Loucy (cell line): ENCODE data around the gene METTL5.
"Not testable (repeated sequence)": the region's sequence is repeated elsewhere in the genome, so short reads cannot be mapped to it uniquely, and the experiment has no call there.

Source experiments
- H2AFZ ChIP-seq: fragments of 200-600 bp; sonication (generic); 2 replicates; pipeline ENCODE4 v1.6.0; 2016; ENCODE audit warnings: antibody characterized with exemption, mild to moderate bottlenecking, low read length, moderate library complexity
- H3F3A ChIP-seq: fragments of 200-600 bp; 2 replicates; pipeline ENCODE4 v1.6.0; 2016; ENCODE audit warnings: antibody characterized with exemption, low read depth, mild to moderate bottlenecking
- H3K27me3 ChIP-seq: fragments of 200-600 bp; sonication (generic); 2 replicates; pipeline ENCODE4 v1.6.1; 2014; ENCODE audit warnings: low read length, mild to moderate bottlenecking; ENCODE audit not compliant: insufficient read depth, poor library complexity, severe bottlenecking
- H3K36me3 ChIP-seq: fragments of 200-600 bp; sonication (generic); 2 replicates; pipeline ENCODE4 v1.6.1; 2016; ENCODE audit warnings: low read length; ENCODE audit not compliant: insufficient read depth
- H3K4me1 ChIP-seq: fragments of 200-600 bp; sonication (generic); 2 replicates; pipeline ENCODE4 v1.5.1; 2014; ENCODE audit warnings: low read length, mild to moderate bottlenecking; ENCODE audit not compliant: insufficient read depth, poor library complexity, severe bottlenecking
- H3K4me2 ChIP-seq: fragments of 200-600 bp; sonication (generic); 2 replicates; pipeline ENCODE4 v1.6.0; 2014; ENCODE audit warnings: antibody characterized with exemption, low read length, low read depth, mild to moderate bottlenecking; ENCODE audit not compliant: poor library complexity, severe bottlenecking
- H3K4me3 ChIP-seq: fragments of 200-600 bp; sonication (generic); 2 replicates; pipeline ENCODE4 v1.5.1; 2014; ENCODE audit warnings: low read length, mild to moderate bottlenecking, mixed read lengths; ENCODE audit not compliant: poor library complexity, severe bottlenecking
- H3K79me2 ChIP-seq: fragments of 200-600 bp; sonication (generic); 2 replicates; pipeline ENCODE4 v1.6.1; 2014; ENCODE audit warnings: low read length; ENCODE audit not compliant: insufficient read depth
- H3K9ac ChIP-seq: fragments of 200-600 bp; sonication (generic); 2 replicates; pipeline ENCODE4 v1.6.0; 2014; ENCODE audit warnings: mild to moderate bottlenecking, low read depth, low read length, moderate library complexity; ENCODE audit not compliant: poor library complexity, severe bottlenecking
- H3K9me2 ChIP-seq: fragments of 200-600 bp; sonication (generic); replicated peaks from 2 replicates; pipeline ENCODE4 v1.6.1; 2016; ENCODE audit warnings: low read depth, low read length, mixed read lengths
- H3K9me3 ChIP-seq: fragments of 200-600 bp; sonication (generic); 2 replicates; pipeline ENCODE4 v1.6.1; 2014; ENCODE audit warnings: mild to moderate bottlenecking, antibody characterized with exemption, low read length, low read depth; ENCODE audit not compliant: insufficient read depth
- H4K20me1 ChIP-seq: fragments of 200-600 bp; sonication (generic); 2 replicates; pipeline ENCODE4 v1.6.0; 2014; ENCODE audit warnings: antibody characterized with exemption, low read length, mild to moderate bottlenecking; ENCODE audit not compliant: insufficient read depth, poor library complexity, severe bottlenecking
- EZH2phosphoT487 ChIP-seq: fragments of 200-600 bp; IDR thresholded peaks from 2 replicates; pipeline ENCODE4 v1.6.1; 2018; ENCODE audit warnings: antibody characterized with exemption, mild to moderate bottlenecking, moderate library complexity, borderline replicate concordance
- TF ChIP-seq, protein P1 (sequence below): fragments of 200-600 bp; sonication (generic); conservative IDR thresholded peaks from 2 replicates; pipeline ENCODE4 v1.5.1; 2014; ENCODE audit warnings: mild to moderate bottlenecking, antibody characterized with exemption, low read length

Gene METTL5

DNA sequence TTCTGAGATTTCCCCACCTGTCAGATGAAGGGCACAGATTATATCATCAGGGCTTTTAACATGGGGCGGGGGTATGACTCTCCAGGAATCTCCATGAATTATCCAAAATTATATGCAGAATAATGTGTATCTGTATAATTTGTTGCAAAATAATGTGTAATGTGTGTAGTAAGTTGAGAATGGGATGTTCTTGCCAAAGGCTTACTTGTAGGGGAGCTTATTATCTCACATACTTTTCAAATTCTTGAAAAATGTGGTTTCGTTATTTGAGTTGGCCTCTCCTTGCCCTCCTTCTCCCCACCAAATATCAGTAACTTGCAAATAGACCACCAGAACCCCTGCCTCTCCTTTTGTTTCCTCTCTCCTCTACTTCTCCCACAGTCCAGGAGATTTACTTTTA is 38.1 kb upstream of the METTL5 start:
- no peak overlapping the region for H3K4me2 ChIP-seq

DNA sequence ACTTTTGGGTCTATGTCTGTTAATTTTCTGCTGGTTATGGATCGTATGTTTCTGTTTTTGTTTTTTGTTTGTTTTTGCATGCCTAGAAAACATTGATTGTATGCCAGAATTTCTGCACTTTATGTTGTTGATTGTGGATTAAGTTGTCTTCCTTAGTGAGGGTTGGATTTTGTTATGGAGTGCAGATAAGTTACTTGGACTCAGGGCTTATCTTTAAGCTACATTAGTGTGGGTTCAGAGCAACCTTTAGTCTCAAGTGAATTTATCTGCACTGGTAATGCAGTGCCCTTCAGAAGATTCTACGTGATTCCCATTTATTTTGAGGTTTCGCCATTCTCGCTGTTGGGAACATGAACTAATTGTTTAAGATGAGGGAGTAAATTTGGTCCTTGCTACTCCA is 35.4 kb upstream of the METTL5 start:
- H3K36me3 ChIP-seq: no peaks in the 10 kb centered on the region
- no peak overlapping the region for H3K9ac ChIP-seq
- no peak overlapping the region for H2AFZ ChIP-seq
- no peaks in the 10 kb centered on the region for H4K20me1 ChIP-seq
- no peak overlapping the region for H3K4me3 ChIP-seq
- no peaks in the 10 kb centered on the region for H3K27me3 ChIP-seq
- H3K9me2 ChIP-seq: no peaks in the 10 kb centered on the region
- no peaks in the 10 kb centered on the region for H3F3A ChIP-seq
- H3K4me2 ChIP-seq: no peak overlapping the region
- H3K79me2 ChIP-seq: peaks cover 40% of the 10 kb centered on the region
- no peaks in the 10 kb centered on the region for H3K9me3 ChIP-seq
- H3K4me1 ChIP-seq: peaks cover 9% of the 10 kb centered on the region
- TF ChIP-seq EZH2phosphoT487: no peak
- TF ChIP-seq, protein P1, sequence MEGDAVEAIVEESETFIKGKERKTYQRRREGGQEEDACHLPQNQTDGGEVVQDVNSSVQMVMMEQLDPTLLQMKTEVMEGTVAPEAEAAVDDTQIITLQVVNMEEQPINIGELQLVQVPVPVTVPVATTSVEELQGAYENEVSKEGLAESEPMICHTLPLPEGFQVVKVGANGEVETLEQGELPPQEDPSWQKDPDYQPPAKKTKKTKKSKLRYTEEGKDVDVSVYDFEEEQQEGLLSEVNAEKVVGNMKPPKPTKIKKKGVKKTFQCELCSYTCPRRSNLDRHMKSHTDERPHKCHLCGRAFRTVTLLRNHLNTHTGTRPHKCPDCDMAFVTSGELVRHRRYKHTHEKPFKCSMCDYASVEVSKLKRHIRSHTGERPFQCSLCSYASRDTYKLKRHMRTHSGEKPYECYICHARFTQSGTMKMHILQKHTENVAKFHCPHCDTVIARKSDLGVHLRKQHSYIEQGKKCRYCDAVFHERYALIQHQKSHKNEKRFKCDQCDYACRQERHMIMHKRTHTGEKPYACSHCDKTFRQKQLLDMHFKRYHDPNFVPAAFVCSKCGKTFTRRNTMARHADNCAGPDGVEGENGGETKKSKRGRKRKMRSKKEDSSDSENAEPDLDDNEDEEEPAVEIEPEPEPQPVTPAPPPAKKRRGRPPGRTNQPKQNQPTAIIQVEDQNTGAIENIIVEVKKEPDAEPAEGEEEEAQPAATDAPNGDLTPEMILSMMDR: no peak

More for the DNA sequence above, 38.1 kb upstream of the METTL5 start:
- Histone ChIP-seq H3K4me3 (no peak overlapping the region), H4K20me1 (no peaks in the 10 kb centered on the region), H2AFZ (no peak overlapping the region), H3K9ac (no peak overlapping the region), H3K79me2 (peaks cover 49% of the 10 kb centered on the region), H3K36me3 (no peaks in the 10 kb centered on the region), H3K27me3 (no peaks in the 10 kb centered on the region), H3K9me2 (no peaks in the 10 kb centered on the region), H3F3A (no peaks in the 10 kb centered on the region), H3K4me1 (peaks cover 9% of the 10 kb centered on the region), H3K9me3 (no peaks in the 10 kb centered on the region)
- TF ChIP-seq, protein P1: no peak
- no peak for TF ChIP-seq EZH2phosphoT487

DNA sequence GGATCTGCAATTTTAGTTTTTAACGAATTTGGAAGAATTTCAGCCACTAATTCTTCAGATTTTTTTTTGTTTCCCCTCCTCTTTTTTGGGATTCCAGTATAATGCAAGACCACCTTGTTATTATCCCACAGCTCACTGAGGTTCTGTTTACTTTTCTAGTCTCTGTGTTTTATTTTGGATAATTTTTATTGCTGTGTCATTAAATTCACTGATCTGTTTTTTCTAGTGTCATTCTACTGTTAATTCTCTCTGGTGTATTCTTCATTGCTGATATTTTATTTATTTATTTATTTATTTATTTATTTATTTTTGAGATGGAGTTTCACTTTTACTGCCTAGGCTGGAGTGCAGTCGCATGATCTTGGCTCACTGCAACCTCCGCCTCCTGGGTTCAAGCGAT is 34.7 kb upstream of the METTL5 start:
- no peaks in the 10 kb centered on the region for H3K27me3 ChIP-seq
- no peak overlapping the region for H3K9ac ChIP-seq
- no peak overlapping the region for H3K4me3 ChIP-seq
- no peaks in the 10 kb centered on the region for H3K9me2 ChIP-seq
- no peaks in the 10 kb centered on the region for H3K36me3 ChIP-seq
- no peak overlapping the region for H2AFZ ChIP-seq
- peaks cover 9% of the 10 kb centered on the region for H3K4me1 ChIP-seq
- peaks cover 40% of the 10 kb centered on the region; the same call in 1 of the 2 replicates for H3K79me2 ChIP-seq
- no peak for TF ChIP-seq EZH2phosphoT487
- TF ChIP-seq, protein P1: no peak
- H3K4me2 ChIP-seq: no peak overlapping the region
- no peaks in the 10 kb centered on the region for H3K9me3 ChIP-seq
- no peaks in the 10 kb centered on the region for H4K20me1 ChIP-seq
- H3F3A ChIP-seq: no peaks in the 10 kb centered on the region

DNA sequence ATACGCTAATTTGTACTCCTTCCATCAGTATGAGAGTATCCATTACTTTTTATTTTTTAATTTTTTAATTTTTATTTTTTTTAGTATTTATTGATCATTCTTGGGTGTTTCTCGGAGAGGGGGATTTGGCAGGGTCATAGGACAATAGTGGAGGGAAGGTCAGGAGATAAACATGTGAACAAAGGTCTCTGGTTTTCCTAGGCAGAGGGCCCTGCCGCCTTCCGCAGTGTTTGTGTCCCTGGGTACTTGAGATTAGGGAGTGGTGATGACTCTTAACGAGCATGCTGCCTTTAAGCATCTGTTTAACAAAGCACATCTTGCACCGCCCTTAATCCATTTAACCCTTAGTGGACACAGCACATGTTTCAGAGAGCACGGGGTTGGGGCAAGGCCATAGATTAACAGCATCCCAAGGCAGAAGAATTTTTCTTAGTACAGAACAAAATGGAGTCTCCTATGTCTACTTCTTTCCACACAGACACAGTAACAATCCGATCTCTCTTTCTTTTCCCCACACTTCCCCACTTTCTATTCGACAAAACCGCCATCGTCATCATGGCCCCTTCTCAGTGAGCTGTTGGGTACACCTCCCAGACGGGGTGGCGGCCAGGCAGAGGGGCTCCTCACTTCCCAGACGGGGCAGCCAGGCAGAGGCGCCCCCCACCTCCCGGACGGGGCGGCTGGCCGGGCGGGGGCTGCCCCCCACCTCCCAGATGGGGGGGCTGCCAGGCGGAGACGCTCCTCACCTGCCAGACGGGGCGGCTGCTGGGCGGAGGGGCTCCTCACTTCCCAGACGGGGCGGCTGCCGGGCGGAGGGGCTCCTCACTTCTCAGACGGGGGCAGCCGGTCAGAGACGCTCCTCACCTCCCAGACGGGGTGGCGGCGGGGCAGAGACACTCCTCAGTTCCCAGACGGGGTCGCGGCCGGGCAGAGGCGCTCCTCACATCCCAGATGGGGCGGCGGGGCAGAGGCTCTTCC is 30.9 kb upstream of the METTL5 start:
- H3K4me1 ChIP-seq, H3K36me3 ChIP-seq, H3K9ac ChIP-seq, H3K9me2 ChIP-seq, H4K20me1 ChIP-seq, H3K9me3 ChIP-seq, H3K4me3 ChIP-seq, H3F3A ChIP-seq, H3K4me2 ChIP-seq, H2AFZ ChIP-seq, H3K27me3 ChIP-seq: not testable (repeated sequence)
- peaks cover 37% of the 10 kb centered on the region for H3K79me2 ChIP-seq
